ENCODE measurements around the gene CELF5.

CELF5 gene

DNA sequence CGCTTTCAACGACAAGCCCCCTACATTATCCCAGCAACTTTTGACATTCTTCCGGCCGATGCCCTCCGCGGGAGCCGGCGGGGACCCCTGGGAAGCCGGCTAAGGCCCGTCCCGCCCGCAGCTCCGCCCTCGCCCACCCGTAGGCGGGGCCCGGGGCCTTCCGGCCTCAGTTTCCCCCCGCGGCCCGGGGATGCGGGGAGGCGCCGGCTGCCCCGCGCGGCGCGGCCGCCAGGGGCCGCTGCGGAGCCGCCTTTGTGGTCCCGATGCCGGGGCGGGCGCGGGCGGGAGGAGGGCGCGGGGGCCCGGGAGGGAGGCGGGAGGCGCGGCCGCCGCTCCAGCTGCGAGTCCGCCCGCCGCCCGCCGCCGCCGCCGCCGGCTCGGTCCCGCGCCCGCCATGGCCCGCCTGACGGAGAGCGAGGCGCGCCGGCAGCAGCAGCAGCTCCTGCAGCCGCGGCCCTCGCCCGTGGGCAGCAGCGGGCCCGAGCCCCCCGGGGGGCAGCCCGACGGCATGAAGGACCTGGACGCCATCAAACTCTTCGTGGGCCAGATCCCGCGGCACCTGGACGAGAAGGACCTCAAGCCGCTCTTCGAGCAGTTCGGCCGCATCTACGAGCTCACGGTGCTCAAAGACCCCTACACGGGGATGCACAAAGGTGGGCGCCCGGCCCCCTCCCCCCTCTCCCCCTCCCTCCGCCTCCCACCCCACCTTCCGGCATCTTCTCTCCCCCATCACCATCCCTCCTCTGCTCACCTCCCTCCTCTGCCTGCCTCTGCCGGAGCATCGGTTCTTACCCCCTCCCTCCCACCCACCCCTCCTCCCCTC, at the start of gene CELF5:
Gene CELF5 (plus strand): TSS at position 316 of the 823 bp plus-strand sequence. CDS start 79 bp downstream, at position 395.
- DNase-seq (ENCODE audit: low read depth, low spot score), result no peak

DNA sequence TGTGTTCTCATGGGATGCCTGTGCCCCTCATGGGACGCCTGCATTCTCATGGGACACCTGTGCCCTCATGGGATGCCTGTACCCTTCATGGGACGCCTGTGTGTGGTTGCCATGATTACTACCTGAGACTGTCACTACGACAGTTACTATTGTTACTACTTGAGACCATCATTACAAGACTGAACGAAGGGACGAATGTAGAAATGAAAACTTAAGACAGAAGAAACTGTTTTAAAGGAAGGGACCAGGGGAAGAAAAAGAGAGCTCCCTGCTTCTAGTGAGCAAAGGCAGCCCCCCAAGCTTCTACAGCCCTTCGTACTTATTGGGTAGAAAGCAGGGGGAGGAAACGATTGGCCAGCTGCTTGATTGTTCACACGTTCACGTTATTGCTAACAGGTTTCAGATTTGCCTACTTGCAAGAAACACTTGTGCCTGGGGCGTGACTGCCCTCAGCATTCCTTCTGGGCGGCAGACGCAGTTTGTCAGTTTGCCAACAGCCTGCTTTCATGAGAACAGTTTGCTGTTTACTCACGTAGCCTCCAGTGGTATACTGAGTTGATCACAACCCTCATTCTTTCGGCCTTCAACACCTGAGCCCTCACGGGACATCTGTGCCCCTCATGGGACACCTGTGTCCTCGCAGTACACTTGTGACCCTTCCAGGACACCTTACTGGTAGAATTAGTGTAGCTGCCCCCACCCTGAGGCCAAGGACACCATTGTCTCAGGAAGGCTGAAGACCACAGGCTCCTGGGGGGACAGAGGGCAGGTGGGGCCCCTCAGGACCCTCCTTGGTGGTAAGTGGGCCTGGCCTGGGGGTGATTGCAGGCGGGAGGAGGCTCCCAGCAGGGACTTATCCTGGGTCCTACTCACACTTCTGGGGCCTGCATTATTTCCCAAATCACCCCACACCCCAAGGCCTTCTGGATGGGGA, 48.4 kb upstream of the CELF5 start:
- no peak for DNase-seq (ENCODE audit: low read depth, low spot score)

DNA sequence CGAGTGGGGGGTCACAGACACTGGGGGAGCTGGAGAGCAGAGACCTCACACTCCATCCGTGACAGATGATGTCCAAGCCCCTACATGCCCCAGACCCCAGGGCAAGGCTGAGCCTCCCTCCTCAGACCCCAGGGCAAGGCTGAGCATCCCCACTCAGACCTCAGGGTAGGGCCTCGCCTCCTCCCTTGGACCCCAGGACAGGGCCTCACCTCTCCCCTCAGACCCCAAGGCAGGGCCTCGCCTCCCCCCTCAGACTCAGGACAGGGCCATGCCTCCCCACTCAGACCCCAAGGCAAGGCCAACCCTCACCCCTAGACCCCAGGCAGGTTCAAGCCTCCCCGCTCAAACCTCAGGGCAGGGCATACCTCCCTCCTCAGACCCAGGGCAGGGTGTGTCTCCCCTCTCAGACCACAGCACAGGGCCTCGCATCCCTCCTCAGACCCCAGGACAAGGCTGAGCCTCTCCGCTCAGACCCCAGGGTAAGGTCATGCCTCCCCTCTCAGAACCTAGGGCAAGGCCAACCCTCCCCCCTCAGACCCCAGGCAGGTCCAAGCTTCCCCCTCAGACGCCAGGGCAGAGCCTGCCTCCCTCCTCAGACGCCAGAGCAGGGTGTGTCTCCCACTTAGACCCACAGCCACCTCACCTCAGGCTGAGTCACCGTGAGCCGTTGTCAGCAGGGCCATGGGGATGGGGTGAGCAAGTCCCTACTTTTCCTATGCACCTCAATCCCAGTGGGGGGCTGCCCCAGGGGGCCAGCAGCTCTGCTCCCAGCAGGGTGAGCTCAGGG, 47.6 kb upstream of the CELF5 start:
- no peak for DNase-seq (ENCODE audit: low read depth, low spot score)

DNA sequence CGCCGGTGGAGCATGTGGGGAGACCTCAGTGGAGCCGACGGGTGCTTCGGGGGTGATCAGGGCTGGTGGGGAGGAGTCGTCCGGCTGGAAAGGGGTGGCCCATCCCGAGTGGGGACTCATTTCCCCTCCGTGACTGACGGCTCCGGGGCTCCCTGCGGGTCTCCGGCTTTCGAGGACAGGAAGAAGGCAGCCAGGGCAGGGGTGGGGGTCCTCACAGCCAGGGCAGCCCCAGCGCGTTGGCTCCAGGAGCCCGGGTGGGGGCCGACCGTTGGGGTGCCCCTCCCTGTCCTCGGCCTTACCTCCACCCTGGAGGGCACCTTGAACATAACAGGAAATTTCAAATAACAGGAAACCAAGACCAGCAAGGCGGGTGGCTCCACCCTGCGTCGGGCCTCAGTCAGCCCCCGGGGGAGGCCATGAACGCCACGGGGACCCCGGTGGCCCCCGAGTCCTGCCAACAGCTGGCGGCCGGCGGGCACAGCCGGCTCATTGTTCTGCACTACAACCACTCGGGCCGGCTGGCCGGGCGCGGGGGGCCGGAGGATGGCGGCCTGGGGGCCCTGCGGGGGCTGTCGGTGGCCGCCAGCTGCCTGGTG, 46.0 kb upstream of the CELF5 start, which contains the start of gene S1PR4:
Gene S1PR4 (plus strand): TSS at position 393 of the 596 bp plus-strand sequence. CDS start 24 bp downstream, at position 417.
- DNase-seq (ENCODE audit: low read depth, low spot score), result no peak

GRCh38 chr19:3178973-3179738, 45.3 kb upstream of the CELF5 start:
- DNase-seq (ENCODE audit: low read depth, low spot score), result no peak

DNA sequence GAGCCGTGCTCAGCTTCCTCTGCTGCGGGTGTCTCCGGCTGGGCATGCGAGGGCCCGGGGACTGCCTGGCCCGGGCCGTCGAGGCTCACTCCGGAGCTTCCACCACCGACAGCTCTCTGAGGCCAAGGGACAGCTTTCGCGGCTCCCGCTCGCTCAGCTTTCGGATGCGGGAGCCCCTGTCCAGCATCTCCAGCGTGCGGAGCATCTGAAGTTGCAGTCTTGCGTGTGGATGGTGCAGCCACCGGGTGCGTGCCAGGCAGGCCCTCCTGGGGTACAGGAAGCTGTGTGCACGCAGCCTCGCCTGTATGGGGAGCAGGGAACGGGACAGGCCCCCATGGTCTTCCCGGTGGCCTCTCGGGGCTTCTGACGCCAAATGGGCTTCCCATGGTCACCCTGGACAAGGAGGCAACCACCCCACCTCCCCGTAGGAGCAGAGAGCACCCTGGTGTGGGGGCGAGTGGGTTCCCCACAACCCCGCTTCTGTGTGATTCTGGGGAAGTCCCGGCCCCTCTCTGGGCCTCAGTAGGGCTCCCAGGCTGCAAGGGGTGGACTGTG, 44.6 kb upstream of the CELF5 start:
- DNase-seq (ENCODE audit: low read depth, low spot score), result no peak

GRCh38 chr19:3183721-3184641, 40.5 kb upstream of the CELF5 start:
- no peak for DNase-seq (ENCODE audit: low read depth, low spot score)

- no peak for DNase-seq (ENCODE audit: low read depth, low spot score)
These were observed 39.5 kb upstream of the CELF5 start for GRCh38 chr19:3184847-3185460.

DNA sequence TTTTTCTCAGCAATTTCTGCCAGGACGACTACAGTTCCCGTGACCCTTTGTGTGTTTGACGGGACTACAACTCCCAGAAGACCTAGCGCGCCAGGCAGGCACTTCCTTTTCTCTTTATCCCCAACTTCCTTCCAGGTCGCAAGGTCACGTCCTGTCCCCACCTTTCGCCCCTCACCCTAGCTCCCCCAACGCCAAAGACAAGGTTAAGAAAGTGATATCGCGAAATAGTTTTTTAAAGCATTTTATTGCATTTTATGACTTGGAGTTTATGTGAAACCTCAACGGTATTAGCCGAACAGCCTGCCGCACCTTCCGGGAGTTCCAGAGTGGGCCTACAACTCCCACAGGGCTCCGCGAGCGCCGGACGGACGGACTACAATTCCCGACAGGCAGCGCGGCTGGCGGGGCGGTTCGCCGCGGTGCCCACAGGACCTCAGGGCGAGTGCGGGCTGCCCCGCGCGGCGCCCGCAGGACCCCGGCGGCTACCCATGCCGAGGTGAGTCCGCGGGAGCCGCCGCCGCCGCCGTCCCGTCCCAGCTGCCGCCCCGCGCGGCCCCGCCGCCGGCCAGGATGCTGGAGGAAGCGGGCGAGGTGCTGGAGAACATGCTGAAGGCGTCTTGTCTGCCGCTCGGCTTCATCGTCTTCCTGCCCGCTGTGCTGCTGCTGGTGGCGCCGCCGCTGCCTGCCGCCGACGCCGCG, 38.9 kb upstream of the CELF5 start, which contains the start of gene NCLN:
Gene NCLN (plus strand): TSS at position 470 of the 699 bp plus-strand sequence. CDS start 101 bp downstream, at position 571.
- peak; percentile 87 for DNase-seq (ENCODE audit: low read depth, low spot score)

GRCh38 chr19:3186160-3186688, 38.2 kb upstream of the CELF5 start:
- DNase-seq (ENCODE audit: low read depth, low spot score), result no peak

DNA sequence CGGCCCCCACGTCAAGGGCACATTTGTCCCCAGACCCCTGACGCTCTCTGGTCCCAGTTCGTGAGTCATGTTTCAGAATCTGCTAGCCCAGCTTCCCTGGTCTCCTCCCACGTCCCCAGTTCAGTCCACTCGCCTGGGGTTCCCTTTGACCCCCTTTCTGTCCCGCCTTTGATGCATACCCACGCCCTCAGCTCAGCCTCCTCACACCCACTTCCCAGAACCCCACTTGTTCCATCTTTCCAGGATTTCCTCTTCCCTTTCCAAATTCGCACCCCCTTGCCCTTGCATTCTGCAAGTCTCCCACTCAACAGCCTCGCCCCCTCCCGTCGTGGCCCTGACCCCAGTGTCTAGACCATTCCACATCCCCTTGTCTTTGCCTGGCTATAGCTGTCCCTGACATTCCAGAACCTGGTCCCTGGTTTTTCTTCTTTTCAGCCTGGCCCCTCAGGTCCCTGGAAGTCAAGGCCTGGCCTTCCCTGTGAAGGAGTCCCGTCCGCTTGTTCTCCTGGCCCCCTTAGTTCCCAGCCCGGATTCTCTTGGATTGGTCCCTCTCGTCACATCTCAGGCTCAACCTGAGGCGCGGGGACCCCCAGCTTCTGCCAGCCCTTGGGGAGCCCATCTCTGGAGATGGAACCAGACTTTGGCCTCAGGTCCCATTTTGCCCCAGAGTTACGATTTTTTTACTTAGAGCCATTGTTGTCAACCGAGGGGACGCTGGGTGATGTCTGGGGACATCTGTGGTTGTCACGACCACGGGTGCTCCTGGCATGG, 37.4 kb upstream of the CELF5 start:
- no peak for DNase-seq (ENCODE audit: low read depth, low spot score)

- DNase-seq (ENCODE audit: low read depth, low spot score), result no peak
These were observed 36.6 kb upstream of the CELF5 start for GRCh38 chr19:3187662-3188511.

DNA sequence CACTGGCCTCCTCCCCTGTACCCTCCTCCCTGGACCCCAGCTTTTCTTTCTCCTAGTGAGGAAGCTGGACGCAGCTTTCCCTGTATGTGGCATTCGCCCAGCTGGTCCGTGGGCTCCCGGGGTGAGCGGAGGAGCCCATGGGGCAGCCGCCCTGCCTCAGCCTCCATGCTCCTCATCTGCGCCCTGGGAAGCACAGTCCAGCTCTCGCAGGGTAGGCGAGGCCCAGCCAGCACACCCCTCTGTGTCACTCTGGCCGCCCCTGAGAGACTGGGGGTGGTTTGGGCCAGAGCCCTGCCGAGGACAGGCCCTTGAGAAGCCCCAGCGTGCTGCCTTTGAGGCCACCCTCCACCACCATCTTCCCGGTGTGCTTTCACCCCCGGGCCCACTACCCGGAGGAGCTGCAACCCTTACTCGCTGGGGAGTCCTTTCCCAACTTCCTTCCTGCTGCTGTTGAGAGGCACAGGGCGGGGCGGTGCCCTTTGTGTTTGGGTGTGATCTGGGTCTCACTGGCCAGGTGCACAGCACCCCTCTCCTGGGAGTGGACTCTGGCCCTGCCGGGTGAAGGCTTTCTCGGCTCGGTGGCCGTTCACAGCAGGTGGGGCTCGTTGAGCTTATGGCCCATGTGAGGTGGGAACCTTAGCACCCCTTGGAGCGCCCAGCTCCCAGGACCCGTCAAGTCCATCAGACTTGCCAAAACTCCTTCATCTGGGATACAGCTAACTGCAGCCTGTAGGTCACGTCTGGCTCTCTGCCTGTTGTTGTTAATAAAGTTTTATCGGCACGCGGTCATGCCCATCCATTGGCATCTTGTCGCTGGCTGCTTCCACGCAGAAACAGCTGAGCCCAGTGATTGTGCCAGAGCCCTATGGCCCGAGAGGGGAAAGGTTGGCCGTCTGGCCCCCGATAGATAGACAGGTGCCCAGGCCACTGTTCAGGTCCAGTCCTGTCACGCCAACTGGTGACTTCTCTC, 35.5 kb upstream of the CELF5 start:
- DNase-seq (ENCODE audit: low read depth, low spot score), result no peak

DNA sequence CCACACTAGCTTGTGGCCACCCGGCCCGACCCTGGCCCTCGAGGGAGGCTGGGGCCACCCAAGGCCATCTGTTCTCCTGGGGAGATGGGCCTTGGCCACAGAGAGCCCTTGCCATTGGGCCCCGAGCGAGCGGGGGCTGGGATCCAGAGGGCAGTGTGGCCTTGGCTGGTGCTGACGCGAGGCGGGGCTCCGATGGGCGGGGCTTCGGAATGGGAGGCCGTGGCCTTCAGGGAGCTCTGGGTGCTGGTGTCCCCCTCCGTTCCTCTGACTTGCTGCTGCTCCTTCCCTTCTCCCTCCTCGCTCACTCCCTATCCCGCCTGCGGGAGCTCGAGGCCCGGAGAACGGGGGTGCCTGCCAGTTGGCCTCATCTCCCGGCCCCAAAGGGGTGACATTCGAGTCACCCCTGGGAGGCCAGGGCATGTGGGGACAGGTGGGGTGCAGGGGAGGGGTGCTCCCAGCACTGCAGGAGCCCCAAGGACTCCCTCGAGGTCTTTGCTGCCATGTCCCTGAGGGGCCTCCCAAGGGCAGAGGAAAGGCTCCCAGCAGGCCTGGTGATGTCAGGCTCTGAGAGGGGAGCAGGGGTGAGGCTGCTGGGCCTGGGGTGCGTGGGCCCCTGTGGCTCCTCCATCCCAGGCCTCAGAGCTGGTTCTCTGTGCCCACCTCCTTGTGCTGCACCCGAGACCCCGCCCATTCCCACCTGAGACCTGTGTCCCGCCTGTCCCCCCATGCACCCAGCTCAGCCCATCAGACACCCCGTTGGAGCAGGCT, 34.6 kb upstream of the CELF5 start:
- DNase-seq (ENCODE audit: low read depth, low spot score), result no peak
